Sigmoid colon (tissue), 3 donors: ENCODE measurements around the gene ASPG.

ENCODE experiments used
- POLR2A ChIP-seq, 2 donors: fragments of 450-650 bp; IDR thresholded peaks; one replicate each; pipeline ENCODE4 v1.6.1; 2016; ENCODE audit warnings: antibody characterized with exemption in 2 of 2, mild to moderate bottlenecking in 2 of 2, moderate library complexity in 2 of 2
- TF ChIP-seq, protein P1 (sequence below), 4 experiments: fragments of 450-650 bp in 3 of 4; fragments of 200-600 bp in 1 of 4; IDR thresholded peaks; one replicate each; pipeline ENCODE4 v1.5.1; 2016 to 2019; ENCODE audit warnings: antibody characterized with exemption in 4 of 4, mild to moderate bottlenecking in 3 of 4, moderate library complexity in 2 of 4

DNA sequence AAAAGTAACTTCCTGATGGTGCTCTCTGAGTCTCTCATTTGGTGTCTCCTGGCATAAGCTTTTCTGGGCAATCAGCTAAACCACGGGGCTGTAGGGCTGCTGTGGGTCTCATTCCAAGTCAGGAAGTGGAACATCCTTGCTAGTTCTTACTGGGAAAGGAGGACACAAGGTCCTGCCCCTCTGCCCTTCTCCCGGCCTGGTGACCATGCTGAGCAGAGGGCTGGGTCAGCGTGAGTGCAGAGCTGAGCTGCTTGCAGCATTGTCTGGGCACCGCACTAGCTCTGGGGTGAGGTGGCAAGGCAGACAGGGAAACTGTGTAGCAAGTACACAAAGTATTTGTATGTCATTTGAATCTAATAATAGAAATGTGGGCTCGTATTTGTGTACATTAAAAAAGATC lies 45.0 kb upstream of the ASPG start:
- TF ChIP-seq, protein P1, sequence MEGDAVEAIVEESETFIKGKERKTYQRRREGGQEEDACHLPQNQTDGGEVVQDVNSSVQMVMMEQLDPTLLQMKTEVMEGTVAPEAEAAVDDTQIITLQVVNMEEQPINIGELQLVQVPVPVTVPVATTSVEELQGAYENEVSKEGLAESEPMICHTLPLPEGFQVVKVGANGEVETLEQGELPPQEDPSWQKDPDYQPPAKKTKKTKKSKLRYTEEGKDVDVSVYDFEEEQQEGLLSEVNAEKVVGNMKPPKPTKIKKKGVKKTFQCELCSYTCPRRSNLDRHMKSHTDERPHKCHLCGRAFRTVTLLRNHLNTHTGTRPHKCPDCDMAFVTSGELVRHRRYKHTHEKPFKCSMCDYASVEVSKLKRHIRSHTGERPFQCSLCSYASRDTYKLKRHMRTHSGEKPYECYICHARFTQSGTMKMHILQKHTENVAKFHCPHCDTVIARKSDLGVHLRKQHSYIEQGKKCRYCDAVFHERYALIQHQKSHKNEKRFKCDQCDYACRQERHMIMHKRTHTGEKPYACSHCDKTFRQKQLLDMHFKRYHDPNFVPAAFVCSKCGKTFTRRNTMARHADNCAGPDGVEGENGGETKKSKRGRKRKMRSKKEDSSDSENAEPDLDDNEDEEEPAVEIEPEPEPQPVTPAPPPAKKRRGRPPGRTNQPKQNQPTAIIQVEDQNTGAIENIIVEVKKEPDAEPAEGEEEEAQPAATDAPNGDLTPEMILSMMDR (IDR thresholded peaks at IDR 0.05): no peak
- TF ChIP-seq POLR2A (IDR thresholded peaks at IDR 0.05): no peak
